SU-DHL-6 (cell line): Measurements from ENCODE around the gene TMEM242.

Experiments
- CTCF ChIP-seq: fragments of 200-600 bp; sonication (generic); IDR thresholded peaks from one replicate; pipeline ENCODE4 v1.5.1; 2017; ENCODE audit warnings: antibody characterized with exemption, mild to moderate bottlenecking, low read length, moderate library complexity; ENCODE audit not compliant: insufficient read depth, poor library complexity, severe bottlenecking
- EZH2phosphoT487 ChIP-seq: fragments of 200-600 bp; sonication (generic), shearing (Covaris generic); conservative IDR thresholded peaks from 2 replicates; pipeline ENCODE4 v1.6.1; 2018; ENCODE audit warnings: mild to moderate bottlenecking, antibody characterized with exemption, low read length, moderate library complexity, mixed read lengths

DNA sequence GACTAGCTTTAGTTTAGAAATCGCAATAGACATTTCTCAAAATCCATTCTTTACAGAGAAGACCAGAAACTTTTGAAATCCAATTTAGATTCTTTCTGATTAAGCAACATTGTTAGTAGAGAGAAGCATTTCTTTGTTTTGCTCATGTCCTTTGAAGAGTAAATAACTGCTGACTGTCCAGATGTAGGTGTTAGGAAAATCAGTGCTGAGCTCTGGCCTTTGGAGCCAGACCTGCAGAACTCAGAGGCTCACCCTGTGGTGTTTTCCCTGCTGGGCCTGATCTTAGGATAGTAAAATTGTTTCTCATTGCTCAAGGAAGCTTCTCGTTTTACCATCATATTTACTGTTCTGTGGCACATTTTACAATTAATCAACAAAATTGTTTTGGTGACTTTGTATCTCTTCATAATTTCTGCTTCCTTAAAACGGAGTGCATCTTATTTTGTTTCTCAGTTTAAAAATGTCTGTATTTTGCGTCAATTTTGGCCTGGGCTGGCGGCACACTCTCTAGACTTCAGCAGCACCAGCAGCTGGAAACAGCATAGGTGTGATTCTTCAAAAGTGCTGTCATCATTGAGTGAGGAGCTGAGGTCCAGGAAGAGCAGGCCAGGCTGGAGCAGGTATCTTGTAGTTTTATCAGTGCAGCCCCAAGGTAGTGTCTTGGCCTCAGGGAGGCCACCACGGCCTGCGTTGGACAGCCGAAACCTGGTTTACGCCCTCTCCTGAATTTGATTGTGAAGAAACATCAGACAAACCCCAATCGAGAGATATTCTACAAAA is 49.4 kb upstream of the TMEM242 start:
- TF ChIP-seq EZH2phosphoT487: no peak
- no peak for TF ChIP-seq CTCF
